K562 (cell line): ENCODE data around the gene RTL1. TPM values are rescaled to one million over a fixed set of nuclear protein-coding genes. Genes with fewer than 3 reads are reported as not detected.

Experiments
- C11orf30 ChIP-seq: fragments of 450-650 bp; IDR thresholded peaks from 2 replicates; pipeline ENCODE4 v1.6.1; 2016; ENCODE audit warnings: low read depth, mild to moderate bottlenecking
- CHD1 ChIP-seq: fragments of 200-600 bp; sonication (generic); IDR thresholded peaks from one replicate; pipeline ENCODE4 v1.6.1; 2012; ENCODE audit warnings: mild to moderate bottlenecking, moderate library complexity, low read length, inconsistent platforms
- CUX1 ChIP-seq: fragments of 200-800 bp; sonication (Bioruptor generic); IDR thresholded peaks from 2 replicates; pipeline ENCODE4 v1.6.1; 2016; ENCODE audit warnings: missing genetic modification characterization, missing compliant biosample characterization
- MAFK ChIP-seq: IDR thresholded peaks from 2 replicates; pipeline ENCODE4 v1.6.1; 2011; ENCODE audit warnings: low read length, improper control_type of control experiment
- NFE2 ChIP-seq: IDR thresholded peaks from 2 replicates; pipeline ENCODE4 v1.6.1; 2014; ENCODE audit warnings: antibody characterized with exemption, low read depth
- POLR2H ChIP-seq: IDR thresholded peaks from 2 replicates; pipeline ENCODE4 v1.6.1; 2016; ENCODE audit warnings: missing genetic modification characterization, low read depth, mild to moderate bottlenecking, control low read depth, missing compliant biosample characterization, moderate library complexity
- RAD21 ChIP-seq, 2 experiments: fragments of 250-450 bp in 1 of 2; fragments of 450-650 bp in 1 of 2; sonication (Bioruptor Pico) in 1 of 2; formaldehyde crosslinking in 1 of 2; IDR thresholded peaks in 1 of 2; conservative IDR thresholded peaks in 1 of 2; 2 replicates each; pipeline versions ENCODE4 v1.4.0 to v1.8.0; 2020 to 2022; ENCODE audit warnings: mild to moderate bottlenecking in 2 of 2, moderate library complexity in 1 of 2
- SNIP1 ChIP-seq: fragments of 450-650 bp; IDR thresholded peaks from 2 replicates; pipeline ENCODE4 v1.7.1; 2017; ENCODE audit warnings: low read depth, mild to moderate bottlenecking
- ZBTB7A ChIP-seq: IDR thresholded peaks from 2 replicates; pipeline ENCODE4 v1.6.1; 2011; ENCODE audit warnings: low read depth, mild to moderate bottlenecking, low read length, moderate library complexity, borderline replicate concordance; ENCODE audit not compliant: control insufficient read depth
- ZNF655 ChIP-seq: fragments of 250-450 bp; sonication (Bioruptor Pico); IDR thresholded peaks from 2 replicates; pipeline ENCODE4 v1.5.0; 2021
- polyA plus RNA-seq, 8 experiments: library from polyadenylated mRNA; depleted of rRNA in 4 of 8; stranded (reverse) in 5 of 8; unstranded in 3 of 8; fragments of >200 nt; fragmentation: Nextera tagmentation in 2 of 8; fragmentation: Illumina TruSeq in 1 of 8; extraction: Ambion mirVana in 2 of 8; extraction: Trizol in 1 of 8; gene quantifications; 2 replicates each; pipeline versions ENCODE4 v1.2.1 to v1.2.3, GENCODE V29; 2011 to 2014; ENCODE audit warnings: inconsistent platforms in 1 of 8, missing spikeins in 1 of 8
- total RNA-seq, 7 experiments: library from RNA; depleted of rRNA in 6 of 7; stranded (reverse); fragments of >200 nt in 6 of 7; fragmentation: Illumina TruSeq in 2 of 7; extraction: Trizol in 2 of 7; gene quantifications; 2 replicates each; pipeline versions ENCODE4 v1.2.1 to v1.2.3, GENCODE V29; 2011 to 2021; ENCODE audit warnings: low replicate concordance in 1 of 7

The RTL1 gene
- total and polyA plus RNA-seq, 9 of the 15 experiments (the other 6 are each of a cell fraction or from before 2014, with no cell fraction given) = not detected

GRCh38 chr14:100904307-100905087 is 975 bp upstream of the RTL1 start (continued):
- TF ChIP-seq ZNF655 (CRISPR knock-in tag) = no peak
- no peak for TF ChIP-seq POLR2H (tag)
- TF ChIP-seq CHD1 = no peak
- peak; percentile 57 for TF ChIP-seq C11orf30
- TF ChIP-seq SNIP1 = no peak
- TF ChIP-seq RAD21 (CRISPR knock-in tag; conservative IDR thresholded peaks at IDR 0.05 in 1 of 2, IDR thresholded peaks at IDR 0.05 in 1 of 2) = peak in 1 of 2 experiments; percentile 32; a peak in 1 of 4 replicates
- no peak for TF ChIP-seq MAFK
- peak; percentile 60; the same call in 1 of the 2 replicates for TF ChIP-seq ZBTB7A
- TF ChIP-seq NFE2 = peak; percentile 60
- no peak for TF ChIP-seq CUX1 (CRISPR knock-in tag)
